Measurements from ENCODE around the gene TRIM17. TPM values are rescaled to one million over a fixed set of nuclear protein-coding genes. Genes with fewer than 3 reads are reported as not detected.

The TRIM17 gene
- total RNA-seq, 1 donor from 2014 or later: 2.9 TPM

- H3K27me3 ChIP-seq: peaks cover 63% of the 10 kb centered on the region
- H3K27ac Mint-ChIP-seq: no peak overlapping the region
- peaks cover 16% of the 10 kb centered on the region for H3K27me3 Mint-ChIP-seq (ENCODE audit: insufficient read depth, low read depth)
These were observed 37.0 kb downstream of the TRIM17 start for GRCh38 chr1:228379666-228380065.

GRCh38 chr1:228378873-228379460, 37.7 kb downstream of the TRIM17 start:
- peaks cover 63% of the 10 kb centered on the region for H3K27me3 ChIP-seq
- no peak overlapping the region for H3K27ac Mint-ChIP-seq

More at GRCh38 chr1:228379666-228380065, 37.0 kb downstream of the TRIM17 start:
- Mint-ChIP-seq H3K4me1 (peaks cover 5% of the 10 kb centered on the region), H3K36me3 (no peaks in the 10 kb centered on the region), H3K9me3 (no peaks in the 10 kb centered on the region), H3K4me3 (peak overlapping the region; percentile 90)
- Histone ChIP-seq H3K9ac (no peak overlapping the region), H3K4me1 (peaks cover 5% of the 10 kb centered on the region), H3K4me3 (no peak overlapping the region), H3K4me2 (no peak overlapping the region), H3F3A (ENCODE audit: low read depth) (no peaks in the 10 kb centered on the region), H3K9me3 (ENCODE audit: low read depth) (no peaks in the 10 kb centered on the region), H3K79me2 (ENCODE audit: low read depth) (no peaks in the 10 kb centered on the region), H3K36me3 (no peaks in the 10 kb centered on the region), H3K27ac (no peak overlapping the region), H4K20me1 (ENCODE audit: low read depth) (peaks cover 16% of the 10 kb centered on the region), H2AFZ (replicated peaks) (no peak overlapping the region)
- no peak for DNase-seq (ENCODE audit: low spot score)
- TF ChIP-seq, protein P1, sequence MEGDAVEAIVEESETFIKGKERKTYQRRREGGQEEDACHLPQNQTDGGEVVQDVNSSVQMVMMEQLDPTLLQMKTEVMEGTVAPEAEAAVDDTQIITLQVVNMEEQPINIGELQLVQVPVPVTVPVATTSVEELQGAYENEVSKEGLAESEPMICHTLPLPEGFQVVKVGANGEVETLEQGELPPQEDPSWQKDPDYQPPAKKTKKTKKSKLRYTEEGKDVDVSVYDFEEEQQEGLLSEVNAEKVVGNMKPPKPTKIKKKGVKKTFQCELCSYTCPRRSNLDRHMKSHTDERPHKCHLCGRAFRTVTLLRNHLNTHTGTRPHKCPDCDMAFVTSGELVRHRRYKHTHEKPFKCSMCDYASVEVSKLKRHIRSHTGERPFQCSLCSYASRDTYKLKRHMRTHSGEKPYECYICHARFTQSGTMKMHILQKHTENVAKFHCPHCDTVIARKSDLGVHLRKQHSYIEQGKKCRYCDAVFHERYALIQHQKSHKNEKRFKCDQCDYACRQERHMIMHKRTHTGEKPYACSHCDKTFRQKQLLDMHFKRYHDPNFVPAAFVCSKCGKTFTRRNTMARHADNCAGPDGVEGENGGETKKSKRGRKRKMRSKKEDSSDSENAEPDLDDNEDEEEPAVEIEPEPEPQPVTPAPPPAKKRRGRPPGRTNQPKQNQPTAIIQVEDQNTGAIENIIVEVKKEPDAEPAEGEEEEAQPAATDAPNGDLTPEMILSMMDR (IDR thresholded peaks at IDR 0.05): no peak
- TF ChIP-seq EZH2 (IDR thresholded peaks at IDR 0.05) (no peak), EZH2phosphoT487 (IDR thresholded peaks at IDR 0.05) (no peak)

GRCh38 chr1:228378090-228378872, 38.4 kb downstream of the TRIM17 start:
- Mint-ChIP-seq H3K27ac (no peak overlapping the region), H3K36me3 (no peaks in the 10 kb centered on the region), H3K4me3 (peak overlapping the region; percentile 90), H3K27me3 (ENCODE audit: insufficient read depth, low read depth) (peaks cover 14% of the 10 kb centered on the region), H3K9me3 (no peaks in the 10 kb centered on the region), H3K4me1 (peaks cover 5% of the 10 kb centered on the region)
- H3K4me3 ChIP-seq: peak overlapping the region; percentile 62
- no peaks in the 10 kb centered on the region for H3F3A ChIP-seq (ENCODE audit: low read depth)
- H2AFZ ChIP-seq (replicated peaks): peak overlapping the region; percentile 92
- H3K9me3 ChIP-seq (ENCODE audit: low read depth): no peaks in the 10 kb centered on the region
- H4K20me1 ChIP-seq (ENCODE audit: low read depth): peaks cover 16% of the 10 kb centered on the region
- peak; percentile 83 for DNase-seq (ENCODE audit: low spot score)
- H3K27ac ChIP-seq: no peak overlapping the region
- H3K9ac ChIP-seq: no peak overlapping the region
- H3K79me2 ChIP-seq (ENCODE audit: low read depth): no peaks in the 10 kb centered on the region
- peaks cover 5% of the 10 kb centered on the region for H3K4me1 ChIP-seq
- TF ChIP-seq EZH2phosphoT487 (IDR thresholded peaks at IDR 0.05): peak; percentile 60
- TF ChIP-seq, protein P1 (IDR thresholded peaks at IDR 0.05): peak; percentile 78
- peak; percentile 57 for TF ChIP-seq EZH2 (IDR thresholded peaks at IDR 0.05)
- H3K36me3 ChIP-seq: no peaks in the 10 kb centered on the region
- peak overlapping the region; percentile 98 for H3K4me2 ChIP-seq
- H3K27me3 ChIP-seq: peaks cover 57% of the 10 kb centered on the region

More at GRCh38 chr1:228378873-228379460, 37.7 kb downstream of the TRIM17 start:
- Mint-ChIP-seq H3K36me3 (no peaks in the 10 kb centered on the region), H3K9me3 (no peaks in the 10 kb centered on the region), H3K4me3 (peak overlapping the region; percentile 90), H3K27me3 (ENCODE audit: insufficient read depth, low read depth) (peaks cover 16% of the 10 kb centered on the region), H3K4me1 (peaks cover 5% of the 10 kb centered on the region)
- peak overlapping the region; percentile 92 for H2AFZ ChIP-seq (replicated peaks)
- peak; percentile 60 for DNase-seq (ENCODE audit: low spot score)
- no peaks in the 10 kb centered on the region for H3K79me2 ChIP-seq (ENCODE audit: low read depth)
- peaks cover 5% of the 10 kb centered on the region for H3K4me1 ChIP-seq
- TF ChIP-seq EZH2 (IDR thresholded peaks at IDR 0.05) (peak; percentile 63), EZH2phosphoT487 (IDR thresholded peaks at IDR 0.05) (peak; percentile 60)
- TF ChIP-seq, protein P1 (IDR thresholded peaks at IDR 0.05): no peak
- H3K9ac ChIP-seq: no peak overlapping the region
- H3K36me3 ChIP-seq: no peaks in the 10 kb centered on the region
- peak overlapping the region; percentile 98 for H3K4me2 ChIP-seq
- H3F3A ChIP-seq (ENCODE audit: low read depth): no peaks in the 10 kb centered on the region
- no peak overlapping the region for H3K27ac ChIP-seq
- no peaks in the 10 kb centered on the region for H3K9me3 ChIP-seq (ENCODE audit: low read depth)
- H3K4me3 ChIP-seq: peak overlapping the region; percentile 62
- peaks cover 16% of the 10 kb centered on the region for H4K20me1 ChIP-seq (ENCODE audit: low read depth)
